ENCODE measurements around the gene ORAI1. TPM values are rescaled to one million over a fixed set of nuclear protein-coding genes. Genes with fewer than 3 reads are reported as not detected.
"Not testable (repeated sequence)": the region's sequence is repeated elsewhere in the genome, so short reads cannot be mapped to it uniquely, and the experiment has no call there.

The ORAI1 gene
- total RNA-seq, result 11.5 TPM
- long read RNA-seq, transcript ORAI1-203 (2 exons, 2,138 nt), result major isoform, 17 of 18 reads
- long read RNA-seq, partial matches to known transcripts, result 0 of 18 reads
- long read RNA-seq, other reads (novel, unspliced or antisense), result 1 of 18 reads

GRCh38 chr12:121626087-121626852 lies at the start of gene ORAI1:
Gene ORAI1, plus strand, starts transcription at chr12:121626530.
- intact Hi-C loops (cut with DNase I), result loop anchor here (2.0 to 5.0 kb wide), 3 partner anchors 45 to 61 kb away; partner anchors contain the start of gene KDM2B

GRCh38 chr12:121576851-121577391 lies 49.4 kb upstream of the ORAI1 start:
- intact Hi-C loops (cut with DNase I), result no loop called here
- DNase-seq (ENCODE audit: missing footprints) (no peak), ATAC-seq (no peak)

More at GRCh38 chr12:121626087-121626852, at the start of gene ORAI1:
- ATAC-seq (peak; percentile 97), DNase-seq (ENCODE audit: missing footprints) (peak; percentile 99)

GRCh38 chr12:121577443-121578180 lies 48.7 kb upstream of the ORAI1 start:
- intact Hi-C loops (cut with DNase I), result no loop called here
- no peak for DNase-seq (ENCODE audit: missing footprints)

GRCh38 chr12:121578230-121579189 lies 47.8 kb upstream of the ORAI1 start:
- intact Hi-C loops (cut with DNase I), result no loop called here
- DNase-seq (ENCODE audit: missing footprints), result no peak

More at GRCh38 chr12:121577443-121578180, 48.7 kb upstream of the ORAI1 start:
- no peak for ATAC-seq

GRCh38 chr12:121579190-121579791 lies 47.0 kb upstream of the ORAI1 start:
- ATAC-seq (no peak), DNase-seq (ENCODE audit: missing footprints) (peak; percentile 76)
- intact Hi-C loops (cut with DNase I), result no loop called here

More at GRCh38 chr12:121578230-121579189, 47.8 kb upstream of the ORAI1 start:
- ATAC-seq, result peak; percentile 14

- peak; percentile 88 for DNase-seq (ENCODE audit: missing footprints)
- ATAC-seq, result peak; percentile 67
- intact Hi-C loops (cut with DNase I), result loop anchor here (2.0 to 5.0 kb wide), 2 partner anchors 43 to 47 kb away; partner anchors contain the start of gene ORAI1
Observed at GRCh38 chr12:121579981-121580868, 46.1 kb upstream of the ORAI1 start.

GRCh38 chr12:121580959-121581685 lies 45.2 kb upstream of the ORAI1 start, which contains the start of gene KDM2B:
Gene KDM2B, minus strand, starts transcription at chr12:121581023. Its CDS starts 112 bp downstream, at chr12:121580911.
- intact Hi-C loops (cut with DNase I), result loop anchor here (2.0 to 5.0 kb wide), 2 partner anchors 44 to 46 kb away; partner anchors contain the start of gene ORAI1
- DNase-seq (ENCODE audit: missing footprints), result no peak

GRCh38 chr12:121581686-121582429 lies 44.5 kb upstream of the ORAI1 start:
- DNase-seq (ENCODE audit: missing footprints), result no peak
- ATAC-seq, result peak; percentile 45
- intact Hi-C loops (cut with DNase I), result loop anchor here (2.0 to 5.0 kb wide), 2 partner anchors 45 kb away; partner anchors contain the start of gene ORAI1

More at GRCh38 chr12:121580959-121581685, 45.2 kb upstream of the ORAI1 start, which contains the start of gene KDM2B:
- peak; percentile 53 for ATAC-seq

- ATAC-seq, result no peak
- DNase-seq (ENCODE audit: missing footprints), result no peak
- intact Hi-C loops (cut with DNase I), result loop anchor here (5.0 kb wide), 1 partner anchor 45 kb away; no protein-coding TSS in a partner anchor
Observed at GRCh38 chr12:121582583-121583333, 43.6 kb upstream of the ORAI1 start.

- DNase-seq (ENCODE audit: missing footprints); ATAC-seq: not testable (repeated sequence)
- intact Hi-C loops (cut with DNase I), result loop anchor here (5.0 kb wide), 1 partner anchor 46 kb away; no protein-coding TSS in a partner anchor
Observed at GRCh38 chr12:121583334-121583661, 43.0 kb upstream of the ORAI1 start.

GRCh38 chr12:121584885-121585284 lies 41.4 kb upstream of the ORAI1 start:
- intact Hi-C loops (cut with DNase I), result loop anchor here (5.0 kb wide), 1 partner anchor 48 kb away; no protein-coding TSS in a partner anchor
- ATAC-seq; DNase-seq (ENCODE audit: missing footprints): not testable (repeated sequence)

GRCh38 chr12:121590476-121591143 lies 35.7 kb upstream of the ORAI1 start:
- ATAC-seq, result peak; percentile 23
- no peak for DNase-seq (ENCODE audit: missing footprints)
- intact Hi-C loops (cut with DNase I), result no loop called here

- no peak for DNase-seq (ENCODE audit: missing footprints)
- ATAC-seq, result no peak
- intact Hi-C loops (cut with DNase I), result no loop called here
Observed at GRCh38 chr12:121592320-121592719, 34.0 kb upstream of the ORAI1 start.

- intact Hi-C loops (cut with DNase I), result no loop called here
- no peak for ATAC-seq
- no peak for DNase-seq (ENCODE audit: missing footprints)
Observed at GRCh38 chr12:121595520-121595919, 30.8 kb upstream of the ORAI1 start.
